HEK293 (cell line): ENCODE measurements around the gene NOL6.

ENCODE experiments used
- CTCF ChIA-PET: fragments of 350-600 bp; formaldehyde crosslinking; extraction: SDS; loops from one replicate; lab custom pipeline; 2021; ENCODE audit warnings: antibody characterized with exemption; lab: Yijun Ruan, JAX
- POLR2A ChIA-PET: fragments of 300-600 bp; formaldehyde crosslinking; extraction: SDS; loops from one replicate; lab custom pipeline; 2020; ENCODE audit warnings: antibody characterized with exemption, inconsistent platforms; lab: Yijun Ruan, JAX
- H3K27ac ChIP-seq: fragments of 200-500 bp; sonication (Bioruptor generic); 2 replicates; pipeline ENCODE4 v1.5.1; 2014; ENCODE audit warnings: low read depth, low read length, control low read depth, inconsistent platforms; ENCODE audit errors: extremely low read depth
- H3K36me3 ChIP-seq, 2 experiments: fragments of 200-500 bp in 1 of 2; sonication (Bioruptor generic) in 1 of 2; 1 replicate in 1 of 2; 2 replicates in 1 of 2; pipeline ENCODE4 v1.5.1; 2014 to 2017; ENCODE audit warnings: inconsistent platforms in 2 of 2, low read length in 2 of 2; ENCODE audit not compliant: control insufficient read depth in 2 of 2, insufficient read depth in 1 of 2
- H3K4me1 ChIP-seq: fragments of 200-500 bp; sonication (Bioruptor generic); 2 replicates; pipeline ENCODE4 v1.5.1; 2014; ENCODE audit warnings: mild to moderate bottlenecking, low read length, inconsistent platforms; ENCODE audit not compliant: control insufficient read depth, insufficient read depth
- H3K4me3 ChIP-seq: 2 replicates; pipeline ENCODE4 v1.5.1; 2011; ENCODE audit warnings: low read depth, mild to moderate bottlenecking, control low read depth, low read length, moderate library complexity
- H3K9me3 ChIP-seq: fragments of 200-500 bp; sonication (Bioruptor generic); 2 replicates; pipeline ENCODE4 v1.5.1; 2014; ENCODE audit warnings: low read depth, low read length, inconsistent platforms; ENCODE audit not compliant: control insufficient read depth, insufficient read depth
- IKZF3 ChIP-seq: fragments of 450-650 bp; IDR thresholded peaks from 2 replicates; pipeline ENCODE4 v1.5.0; 2018; ENCODE audit warnings: missing biosample characterization, mild to moderate bottlenecking, missing genetic modification characterization, moderate library complexity
- KLF16 ChIP-seq: fragments of 450-650 bp; formaldehyde crosslinking; IDR thresholded peaks from 2 replicates; pipeline ENCODE4 v1.5.1; 2017; ENCODE audit warnings: missing biosample characterization, missing genetic modification characterization
- KLF9 ChIP-seq: fragments of 450-650 bp; formaldehyde crosslinking; IDR thresholded peaks from 2 replicates; pipeline ENCODE4 v1.5.1; 2016; ENCODE audit warnings: missing biosample characterization, missing genetic modification characterization, low read depth
- SCRT1 ChIP-seq: fragments of 450-650 bp; formaldehyde crosslinking; IDR thresholded peaks from 2 replicates; pipeline ENCODE4 v1.5.1; 2016; ENCODE audit warnings: missing biosample characterization, missing genetic modification characterization, borderline replicate concordance
- ZBTB48 ChIP-seq: fragments of 450-650 bp; formaldehyde crosslinking; IDR thresholded peaks from 2 replicates; pipeline ENCODE4 v1.5.1; 2016; ENCODE audit warnings: missing biosample characterization, missing genetic modification characterization
- ZEB2 ChIP-seq: fragments of 450-650 bp; formaldehyde crosslinking; IDR thresholded peaks from 2 replicates; pipeline ENCODE4 v1.5.1; 2016; ENCODE audit warnings: missing biosample characterization, missing genetic modification characterization
- ZIC2 ChIP-seq: fragments of 450-650 bp; formaldehyde crosslinking; IDR thresholded peaks from 2 replicates; pipeline ENCODE4 v1.5.1; 2016; ENCODE audit warnings: missing biosample characterization, missing genetic modification characterization
- ZNF132 ChIP-seq: fragments of 450-650 bp; formaldehyde crosslinking; IDR thresholded peaks from 2 replicates; pipeline ENCODE4 v1.5.1; 2017; ENCODE audit warnings: missing biosample characterization, missing genetic modification characterization, borderline replicate concordance
- ZNF239 ChIP-seq: fragments of 450-650 bp; formaldehyde crosslinking; IDR thresholded peaks from 2 replicates; pipeline ENCODE4 v1.5.1; 2016; ENCODE audit warnings: missing biosample characterization, missing genetic modification characterization
- ZNF24 ChIP-seq: fragments of 450-650 bp; formaldehyde crosslinking; IDR thresholded peaks from 2 replicates; pipeline ENCODE4 v1.5.1; 2016; ENCODE audit warnings: missing biosample characterization, missing genetic modification characterization
- ZNF391 ChIP-seq: fragments of 450-650 bp; formaldehyde crosslinking; IDR thresholded peaks from 2 replicates; pipeline ENCODE4 v1.5.1; 2016; ENCODE audit warnings: low read depth, missing biosample characterization, missing genetic modification characterization, borderline replicate concordance
- ZNF549 ChIP-seq: fragments of 450-650 bp; IDR thresholded peaks from 2 replicates; pipeline ENCODE4 v1.5.1; 2018; ENCODE audit warnings: missing biosample characterization, missing genetic modification characterization, mild to moderate bottlenecking, inconsistent platforms, moderate library complexity
- ZNF768 ChIP-seq: fragments of 450-650 bp; formaldehyde crosslinking; IDR thresholded peaks from 2 replicates; pipeline ENCODE4 v1.5.1; 2018; ENCODE audit warnings: missing biosample characterization, mild to moderate bottlenecking, missing genetic modification characterization
- ZSCAN16 ChIP-seq: fragments of 450-650 bp; formaldehyde crosslinking; IDR thresholded peaks from 2 replicates; pipeline ENCODE4 v1.5.1; 2016; ENCODE audit warnings: missing biosample characterization, missing genetic modification characterization
- ZSCAN30 ChIP-seq: fragments of 450-650 bp; IDR thresholded peaks from 2 replicates; pipeline ENCODE4 v1.5.1; 2018; ENCODE audit warnings: missing biosample characterization, mild to moderate bottlenecking, missing genetic modification characterization, moderate library complexity
- TF ChIP-seq, protein P1 (sequence below): fragments of 450-650 bp; formaldehyde crosslinking; IDR thresholded peaks from 2 replicates; pipeline ENCODE4 v1.5.1; 2017; ENCODE audit warnings: missing biosample characterization, missing genetic modification characterization
- TF ChIP-seq, protein P2 (sequence below): fragments of 450-650 bp; formaldehyde crosslinking; IDR thresholded peaks from 2 replicates; pipeline ENCODE4 v1.5.1; 2016; ENCODE audit warnings: missing biosample characterization, missing genetic modification characterization

Gene NOL6

DNA sequence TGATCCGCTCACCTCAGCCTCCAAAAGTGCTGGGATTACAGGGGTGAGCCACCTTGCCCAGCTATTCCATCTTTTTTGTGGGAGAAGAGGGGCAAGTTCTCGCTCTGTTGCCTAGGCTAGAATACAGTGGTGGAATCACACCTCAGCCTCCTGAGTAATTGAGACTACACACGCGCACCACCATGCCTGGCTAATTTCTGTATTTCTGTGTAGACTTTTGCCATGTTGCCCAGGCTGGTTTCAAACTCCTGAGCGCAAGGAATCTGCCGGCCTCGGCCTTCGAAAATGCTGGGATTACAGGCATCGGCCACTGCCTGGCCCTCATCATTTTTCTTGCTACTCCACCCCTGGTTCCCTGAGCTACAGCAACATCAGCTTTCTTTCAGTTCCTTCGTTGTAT lies 2.8 kb upstream of the NOL6 start:
- Histone ChIP-seq H3K27ac (no peak overlapping the region), H3K9me3 (no peaks in the 10 kb centered on the region), H3K4me3 (no peak overlapping the region)
- POLR2A ChIA-PET = no interaction called here
- CTCF ChIA-PET = interaction anchor here (1.3 to 3.9 kb wide), 3 partner anchors 10 to 101 kb away, joined by 6 to 22 read pairs (median 9); no protein-coding TSS in a partner anchor
- no peak for TF ChIP-seq ZNF239
- TF ChIP-seq KLF9 (tag by site-specific recombination) = no peak
- TF ChIP-seq, protein P1, sequence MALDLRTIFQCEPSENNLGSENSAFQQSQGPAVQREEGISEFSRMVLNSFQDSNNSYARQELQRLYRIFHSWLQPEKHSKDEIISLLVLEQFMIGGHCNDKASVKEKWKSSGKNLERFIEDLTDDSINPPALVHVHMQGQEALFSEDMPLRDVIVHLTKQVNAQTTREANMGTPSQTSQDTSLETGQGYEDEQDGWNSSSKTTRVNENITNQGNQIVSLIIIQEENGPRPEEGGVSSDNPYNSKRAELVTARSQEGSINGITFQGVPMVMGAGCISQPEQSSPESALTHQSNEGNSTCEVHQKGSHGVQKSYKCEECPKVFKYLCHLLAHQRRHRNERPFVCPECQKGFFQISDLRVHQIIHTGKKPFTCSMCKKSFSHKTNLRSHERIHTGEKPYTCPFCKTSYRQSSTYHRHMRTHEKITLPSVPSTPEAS (tag by site-specific recombination) = no peak
- TF ChIP-seq ZNF391 (tag by site-specific recombination) = no peak
- no peak for TF ChIP-seq KLF16 (tag by site-specific recombination)
- TF ChIP-seq ZSCAN16 (tag by site-specific recombination) = no peak
- no peak for TF ChIP-seq IKZF3 (tag by site-specific recombination)
- TF ChIP-seq ZNF24 = no peak
- TF ChIP-seq, all 188 proteins: peak for 0
- Histone ChIP-seq H3K4me1 (no peaks in the 10 kb centered on the region), H3K36me3 (peaks cover 1 to 10% of the 10 kb centered on the region in 2 experiments)

DNA sequence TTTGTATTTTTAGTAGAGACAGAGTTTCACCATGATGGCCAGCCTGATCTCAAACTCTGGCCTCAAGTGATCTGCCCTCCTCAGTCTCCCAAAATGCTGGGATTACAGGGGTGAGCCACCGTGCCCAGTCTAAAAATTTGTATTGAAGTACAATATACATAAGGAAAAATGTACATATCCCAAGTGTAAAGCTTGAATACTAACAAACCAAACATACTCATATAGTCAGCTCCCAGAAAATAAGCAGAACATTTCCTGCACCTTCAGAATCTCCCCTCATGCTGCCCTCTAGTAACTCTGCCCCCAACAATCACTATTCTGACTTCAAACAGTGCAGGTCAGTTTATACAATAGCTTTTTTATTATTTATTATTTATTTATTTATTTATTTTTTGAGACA lies 1.6 kb upstream of the NOL6 start:
- Histone ChIP-seq H3K36me3 (peaks cover 8 to 19% of the 10 kb centered on the region in 2 experiments), H3K9me3 (no peaks in the 10 kb centered on the region), H3K4me3 (no peak overlapping the region), H3K4me1 (no peaks in the 10 kb centered on the region), H3K27ac (no peak overlapping the region)
- TF ChIP-seq ZIC2 = no peak
- TF ChIP-seq, protein P2, sequence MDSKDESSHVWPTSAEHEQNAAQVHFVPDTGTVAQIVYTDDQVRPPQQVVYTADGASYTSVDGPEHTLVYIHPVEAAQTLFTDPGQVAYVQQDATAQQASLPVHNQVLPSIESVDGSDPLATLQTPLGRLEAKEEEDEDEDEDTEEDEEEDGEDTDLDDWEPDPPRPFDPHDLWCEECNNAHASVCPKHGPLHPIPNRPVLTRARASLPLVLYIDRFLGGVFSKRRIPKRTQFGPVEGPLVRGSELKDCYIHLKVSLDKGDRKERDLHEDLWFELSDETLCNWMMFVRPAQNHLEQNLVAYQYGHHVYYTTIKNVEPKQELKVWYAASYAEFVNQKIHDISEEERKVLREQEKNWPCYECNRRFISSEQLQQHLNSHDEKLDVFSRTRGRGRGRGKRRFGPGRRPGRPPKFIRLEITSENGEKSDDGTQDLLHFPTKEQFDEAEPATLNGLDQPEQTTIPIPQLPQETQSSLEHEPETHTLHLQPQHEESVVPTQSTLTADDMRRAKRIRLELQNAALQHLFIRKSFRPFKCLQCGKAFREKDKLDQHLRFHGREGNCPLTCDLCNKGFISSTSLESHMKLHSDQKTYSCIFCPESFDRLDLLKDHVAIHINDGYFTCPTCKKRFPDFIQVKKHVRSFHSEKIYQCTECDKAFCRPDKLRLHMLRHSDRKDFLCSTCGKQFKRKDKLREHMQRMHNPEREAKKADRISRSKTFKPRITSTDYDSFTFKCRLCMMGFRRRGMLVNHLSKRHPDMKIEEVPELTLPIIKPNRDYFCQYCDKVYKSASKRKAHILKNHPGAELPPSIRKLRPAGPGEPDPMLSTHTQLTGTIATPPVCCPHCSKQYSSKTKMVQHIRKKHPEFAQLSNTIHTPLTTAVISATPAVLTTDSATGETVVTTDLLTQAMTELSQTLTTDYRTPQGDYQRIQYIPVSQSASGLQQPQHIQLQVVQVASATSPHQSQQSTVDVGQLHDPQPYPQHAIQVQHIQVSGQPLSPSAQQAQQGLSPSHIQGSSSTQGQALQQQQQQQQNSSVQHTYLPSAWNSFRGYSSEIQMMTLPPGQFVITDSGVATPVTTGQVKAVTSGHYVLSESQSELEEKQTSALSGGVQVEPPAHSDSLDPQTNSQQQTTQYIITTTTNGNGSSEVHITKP (tag by site-specific recombination) = peak; percentile 80
- TF ChIP-seq ZNF132 = no peak
- no peak for TF ChIP-seq ZEB2 (tag by site-specific recombination)
- TF ChIP-seq ZNF549 = no peak
- TF ChIP-seq ZBTB48 (tag by site-specific recombination) = no peak
- TF ChIP-seq ZSCAN30 (tag by site-specific recombination) = no peak
- TF ChIP-seq SCRT1 (tag by site-specific recombination) = no peak
- no peak for TF ChIP-seq ZNF768
- ChIA-PET CTCF (interaction anchor here (0.6 to 4.5 kb wide), 7 partner anchors 9 to 784 kb away, joined by 3 to 30 read pairs (median 9); partner anchors contain the start of gene AQP7), POLR2A (interaction anchor here (1.1 to 2.1 kb wide), 2 partner anchors 9 to 48 kb away, joined by 3 to 34 read pairs; partner anchors contain the start of gene ANKRD18B)
